Neural cell (in vitro differentiated cells): ENCODE measurements around the gene SPAG16. TPM values are rescaled to one million over a fixed set of nuclear protein-coding genes. Genes with fewer than 3 reads are reported as not detected.

Experiments used
- H2AFZ ChIP-seq: fragments of 200-600, 300-800 bp; sonication (generic), shearing (Covaris generic); 2 replicates; pipeline ENCODE4 v1.6.0; 2014; ENCODE audit warnings: low read depth, mild to moderate bottlenecking, antibody characterized with exemption, low read length, moderate library complexity
- H3F3A ChIP-seq: fragments of 200-600 bp; shearing (Covaris generic); 2 replicates; pipeline ENCODE4 v1.6.1; 2016; ENCODE audit warnings: mild to moderate bottlenecking, moderate library complexity, mixed read lengths, antibody characterized with exemption, low read length; ENCODE audit not compliant: insufficient read depth, poor library complexity, severe bottlenecking
- H3K27ac ChIP-seq: fragments of 200-600, 300-800 bp; sonication (generic), shearing (Covaris generic); 2 replicates; pipeline ENCODE4 v1.5.1; 2014; ENCODE audit warnings: mild to moderate bottlenecking, low read length, moderate library complexity
- H3K27me3 ChIP-seq: fragments of 300-800, 200-600 bp; sonication (generic), shearing (Covaris generic); 2 replicates; pipeline ENCODE4 v1.6.0; 2014; ENCODE audit warnings: mild to moderate bottlenecking, low read depth, low read length, moderate library complexity; ENCODE audit not compliant: insufficient read depth
- H3K36me3 ChIP-seq: fragments of 300-800, 200-600 bp; sonication (generic), shearing (Covaris generic); 2 replicates; pipeline ENCODE4 v1.5.1; 2014; ENCODE audit warnings: mild to moderate bottlenecking, antibody characterized with exemption, low read length, moderate library complexity; ENCODE audit not compliant: insufficient read depth
- H3K4me2 ChIP-seq: fragments of 300-800, 200-600 bp; sonication (generic), shearing (Covaris generic); 2 replicates; pipeline ENCODE4 v1.6.0; 2014; ENCODE audit warnings: mild to moderate bottlenecking, low read length
- H3K4me3 ChIP-seq: fragments of 300-800, 200-600 bp; sonication (generic), shearing (Covaris generic); 2 replicates; pipeline ENCODE4 v1.5.1; 2014; ENCODE audit warnings: mild to moderate bottlenecking, low read length, moderate library complexity
- H3K79me2 ChIP-seq: fragments of 200-600 bp; shearing (Covaris generic); replicated peaks from 2 replicates; pipeline ENCODE4 v1.6.0; 2014; ENCODE audit warnings: mild to moderate bottlenecking, low read length, moderate library complexity; ENCODE audit not compliant: insufficient read depth
- H3K9ac ChIP-seq: fragments of 300-800, 200-600 bp; sonication (generic), shearing (Covaris generic); 2 replicates; pipeline ENCODE4 v1.6.1; 2016; ENCODE audit warnings: mild to moderate bottlenecking, low read length, mixed read lengths
- H3K9me2 ChIP-seq: fragments of 200-600 bp; shearing (Covaris generic); 2 replicates; pipeline ENCODE4 v1.6.1; 2016; ENCODE audit warnings: mild to moderate bottlenecking, low read length, mixed read lengths; ENCODE audit not compliant: insufficient read depth
- H3K9me3 ChIP-seq: fragments of 200-600, 300-800 bp; sonication (generic), shearing (Covaris generic); 2 replicates; pipeline ENCODE4 v1.6.1; 2016; ENCODE audit warnings: mild to moderate bottlenecking, mixed run types, low read length, moderate library complexity, mixed read lengths
- H4K20me1 ChIP-seq: fragments of 200-600 bp; shearing (Covaris generic); 2 replicates; pipeline ENCODE4 v1.6.1; 2016; ENCODE audit warnings: mild to moderate bottlenecking, mixed run types; ENCODE audit not compliant: insufficient read depth
- CTCF ChIP-seq: fragments of 450-650 bp; IDR thresholded peaks from 2 replicates; pipeline ENCODE4 v1.5.1; 2014; ENCODE audit warnings: antibody characterized with exemption, mild to moderate bottlenecking, moderate library complexity; ENCODE audit not compliant: poor library complexity, severe bottlenecking
- EP300 ChIP-seq: fragments of 450-650 bp; conservative IDR thresholded peaks from 2 replicates; pipeline ENCODE4 v1.6.1; 2014; ENCODE audit warnings: antibody characterized with exemption, mild to moderate bottlenecking, moderate library complexity; ENCODE audit not compliant: poor library complexity, severe bottlenecking
- EZH2 ChIP-seq: fragments of 200-600, 300-800 bp; shearing (Covaris generic), sonication (generic); IDR thresholded peaks from 2 replicates; pipeline ENCODE4 v1.6.1; 2014; ENCODE audit warnings: antibody characterized with exemption, low read length, borderline replicate concordance, mild to moderate bottlenecking; ENCODE audit not compliant: insufficient read depth, poor library complexity, severe bottlenecking
- MXI1 ChIP-seq: fragments of 450-650 bp; conservative IDR thresholded peaks from 2 replicates; pipeline ENCODE4 v1.6.1; 2014; ENCODE audit warnings: antibody characterized with exemption, mild to moderate bottlenecking; ENCODE audit not compliant: poor library complexity, severe bottlenecking
- POLR2AphosphoS5 ChIP-seq: IDR thresholded peaks from 2 replicates; pipeline ENCODE4 v1.6.1; 2012
- RAD21 ChIP-seq: fragments of 450-650 bp; conservative IDR thresholded peaks from 2 replicates; pipeline ENCODE4 v1.6.1; 2014; ENCODE audit warnings: antibody characterized with exemption, mild to moderate bottlenecking, moderate library complexity
- REST ChIP-seq: IDR thresholded peaks from 2 replicates; pipeline ENCODE4 v1.6.1; 2012; ENCODE audit warnings: borderline replicate concordance
- SMC3 ChIP-seq: fragments of 450-650 bp; conservative IDR thresholded peaks from 2 replicates; pipeline ENCODE4 v1.6.1; 2014; ENCODE audit warnings: antibody characterized with exemption, mild to moderate bottlenecking, moderate library complexity; ENCODE audit not compliant: poor library complexity
- TAF1 ChIP-seq: IDR thresholded peaks from 2 replicates; pipeline ENCODE4 v1.6.1; 2012; ENCODE audit warnings: low read depth
- polyA plus RNA-seq: library from polyadenylated mRNA; depleted of rRNA; stranded (reverse); fragments of >200 nt; gene quantifications from 2 replicates; pipeline ENCODE4 v1.2.3, GENCODE V29; 2014

SPAG16 gene
- polyA plus RNA-seq, 1 donor from 2014 or later: 75.4 TPM

GRCh38 chr2:214050731-214051130 lies 766.5 kb downstream of the SPAG16 start:
- no peaks in the 10 kb centered on the region for H3K27me3 ChIP-seq
- H3K9ac ChIP-seq: no peak overlapping the region
- no peaks in the 10 kb centered on the region for H3K79me2 ChIP-seq
- no peak overlapping the region for H3K4me3 ChIP-seq
- H3K27ac ChIP-seq: no peak overlapping the region
- H2AFZ ChIP-seq: no peak overlapping the region
- H3K4me2 ChIP-seq: no peak overlapping the region
- no peaks in the 10 kb centered on the region for H3F3A ChIP-seq
- H3K36me3 ChIP-seq: no peaks in the 10 kb centered on the region
- TF ChIP-seq REST (no peak), POLR2AphosphoS5 (no peak), TAF1 (no peak), RAD21 (no peak), SMC3 (no peak), CTCF (no peak), EP300 (no peak), MXI1 (no peak), EZH2 (no peak)
- no peaks in the 10 kb centered on the region for H4K20me1 ChIP-seq
- no peaks in the 10 kb centered on the region for H3K9me3 ChIP-seq
- no peaks in the 10 kb centered on the region for H3K9me2 ChIP-seq

GRCh38 chr2:214051585-214051984 lies 767.3 kb downstream of the SPAG16 start:
- TF ChIP-seq POLR2AphosphoS5 (peak; percentile 76), RAD21 (no peak), EP300 (peak; percentile 95), MXI1 (no peak), REST (no peak), TAF1 (no peak), EZH2 (no peak)
- H3K27me3 ChIP-seq: no peaks in the 10 kb centered on the region
- H3K4me3 ChIP-seq: no peak overlapping the region
- peak overlapping the region; percentile 25 for H3K27ac ChIP-seq
- H3K79me2 ChIP-seq: no peaks in the 10 kb centered on the region
- H2AFZ ChIP-seq: no peak overlapping the region
- no peaks in the 10 kb centered on the region for H3K9me3 ChIP-seq
- no peak overlapping the region for H3K9ac ChIP-seq
- no peaks in the 10 kb centered on the region for H4K20me1 ChIP-seq
- H3K4me2 ChIP-seq: no peak overlapping the region
- no peaks in the 10 kb centered on the region for H3F3A ChIP-seq
- H3K9me2 ChIP-seq: no peaks in the 10 kb centered on the region
- no peaks in the 10 kb centered on the region for H3K36me3 ChIP-seq
